HL-60/S4 treated with phorbol 12-myristate 13-acetate at 8.2 ng/mL for 4 days and 3 days (cell line): ENCODE results near the gene CELSR1.

ENCODE experiments used
- in situ Hi-C: fragments of 300-500 bp; cut with MboI; formaldehyde crosslinking; loops from 2 replicates; pipeline ENCODE4 v1.15.0; 2022; ENCODE audit warnings: low sequenced_read_pairs

CELSR1 gene

GRCh38 chr22:46357711-46358520 lies 179.5 kb downstream of the CELSR1 start:
- in situ Hi-C loops: loop anchor here (25.0 kb wide), 1 partner anchor 329 kb away; no protein-coding TSS in a partner anchor

GRCh38 chr22:46356496-46357480 lies 180.6 kb downstream of the CELSR1 start:
- in situ Hi-C loops: loop anchor here (25.0 kb wide), 1 partner anchor 331 kb away; no protein-coding TSS in a partner anchor

- in situ Hi-C loops: loop anchor here (25.0 kb wide), 1 partner anchor 331 kb away; no protein-coding TSS in a partner anchor
Observed at GRCh38 chr22:46355996-46356471, 181.4 kb downstream of the CELSR1 start.

- in situ Hi-C loops: loop anchor here (25.0 kb wide), 1 partner anchor 332 kb away; no protein-coding TSS in a partner anchor
Observed at GRCh38 chr22:46355369-46355995, 181.9 kb downstream of the CELSR1 start.

- in situ Hi-C loops: loop anchor here (25.0 kb wide), 1 partner anchor 332 kb away; no protein-coding TSS in a partner anchor
Observed at GRCh38 chr22:46354993-46355305, 182.5 kb downstream of the CELSR1 start.

GRCh38 chr22:46354176-46354992 lies 183.0 kb downstream of the CELSR1 start:
- in situ Hi-C loops: loop anchor here (25.0 kb wide), 1 partner anchor 333 kb away; no protein-coding TSS in a partner anchor

- in situ Hi-C loops: loop anchor here (25.0 kb wide), 1 partner anchor 334 kb away; no protein-coding TSS in a partner anchor
Observed at GRCh38 chr22:46353483-46354105, 183.8 kb downstream of the CELSR1 start.

GRCh38 chr22:46352691-46353386 lies 184.6 kb downstream of the CELSR1 start:
- in situ Hi-C loops: loop anchor here (25.0 kb wide), 1 partner anchor 334 kb away; no protein-coding TSS in a partner anchor

- in situ Hi-C loops: loop anchor here (25.0 kb wide), 1 partner anchor 335 kb away; no protein-coding TSS in a partner anchor
Observed at GRCh38 chr22:46352276-46352675, 185.1 kb downstream of the CELSR1 start.

- in situ Hi-C loops: loop anchor here (25.0 kb wide), 1 partner anchor 336 kb away; no protein-coding TSS in a partner anchor
Observed at GRCh38 chr22:46351767-46352166, 185.7 kb downstream of the CELSR1 start.

GRCh38 chr22:46351131-46351735 lies 186.2 kb downstream of the CELSR1 start:
- in situ Hi-C loops: loop anchor here (25.0 kb wide), 1 partner anchor 336 kb away; no protein-coding TSS in a partner anchor

GRCh38 chr22:46350646-46351045 lies 186.8 kb downstream of the CELSR1 start:
- in situ Hi-C loops: loop anchor here (25.0 kb wide), 1 partner anchor 337 kb away; no protein-coding TSS in a partner anchor

- in situ Hi-C loops: loop anchor here (25.0 kb wide), 1 partner anchor 337 kb away; no protein-coding TSS in a partner anchor
Observed at GRCh38 chr22:46350121-46350520, 187.3 kb downstream of the CELSR1 start.

GRCh38 chr22:46349681-46350080 lies 187.7 kb downstream of the CELSR1 start:
- in situ Hi-C loops: loop anchor here (25.0 kb wide), 1 partner anchor 338 kb away; no protein-coding TSS in a partner anchor

GRCh38 chr22:46349238-46349637 lies 188.2 kb downstream of the CELSR1 start:
- in situ Hi-C loops: no loop called here

GRCh38 chr22:46348099-46348695 lies 189.2 kb downstream of the CELSR1 start:
- in situ Hi-C loops: no loop called here

GRCh38 chr22:46347646-46348045 lies 189.8 kb downstream of the CELSR1 start:
- in situ Hi-C loops: no loop called here
